ENCODE data around the gene LAT. TPM values are rescaled to one million over a fixed set of nuclear protein-coding genes. Genes with fewer than 3 reads are reported as not detected.
"Not testable (repeated sequence)": the region's sequence is repeated elsewhere in the genome, so short reads cannot be mapped to it uniquely, and the experiment has no call there.

LAT gene
- total RNA-seq, 2 donors from 2014 or later, result 2.0 to 2.4 TPM

DNA sequence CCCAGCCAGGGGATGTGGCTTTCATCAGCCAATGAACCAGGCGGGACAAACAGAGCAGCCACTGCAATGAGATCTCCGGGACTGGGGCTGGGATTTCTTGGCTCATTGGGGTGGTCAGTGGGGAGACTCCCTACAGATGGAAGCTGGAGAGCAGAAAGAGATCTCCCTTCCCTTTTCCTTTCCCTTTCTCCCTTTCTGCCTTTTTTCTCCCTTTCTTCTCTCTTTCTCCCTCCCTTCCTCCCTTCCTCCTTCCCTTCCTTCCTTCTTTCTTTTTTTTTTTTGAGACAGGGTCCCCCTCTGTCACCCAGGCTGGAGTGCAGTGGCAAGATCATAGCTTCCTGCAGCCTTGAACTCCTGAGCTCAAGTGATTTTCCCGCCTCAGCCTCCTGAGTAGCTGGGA lies 14.0 kb downstream of the LAT start:
- DNase-seq (no peak), ATAC-seq (no peak)
- intact Hi-C loops (cut with DNase I), result no loop called here

DNA sequence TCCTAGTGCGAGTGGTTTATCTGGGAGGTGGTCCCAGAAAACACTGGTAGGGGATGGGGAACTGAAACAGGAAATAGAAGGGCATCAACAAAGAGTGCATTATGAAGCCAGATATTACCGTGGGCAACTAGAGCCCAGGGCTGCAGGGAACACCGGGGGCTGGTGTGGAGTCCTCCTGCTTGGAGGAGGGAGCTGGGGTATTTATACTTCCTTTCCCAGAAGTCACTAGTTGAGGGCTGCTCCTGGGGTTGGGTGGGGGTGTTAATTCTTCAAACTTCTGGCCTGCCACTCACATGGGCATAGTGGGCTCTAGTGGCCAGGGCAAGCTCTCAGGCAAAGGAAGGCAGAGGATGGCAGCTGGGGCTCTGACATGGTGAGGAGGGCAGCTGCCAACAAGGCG lies 14.7 kb downstream of the LAT start:
- DNase-seq (no peak), ATAC-seq (no peak)
- intact Hi-C loops (cut with DNase I), result no loop called here

DNA sequence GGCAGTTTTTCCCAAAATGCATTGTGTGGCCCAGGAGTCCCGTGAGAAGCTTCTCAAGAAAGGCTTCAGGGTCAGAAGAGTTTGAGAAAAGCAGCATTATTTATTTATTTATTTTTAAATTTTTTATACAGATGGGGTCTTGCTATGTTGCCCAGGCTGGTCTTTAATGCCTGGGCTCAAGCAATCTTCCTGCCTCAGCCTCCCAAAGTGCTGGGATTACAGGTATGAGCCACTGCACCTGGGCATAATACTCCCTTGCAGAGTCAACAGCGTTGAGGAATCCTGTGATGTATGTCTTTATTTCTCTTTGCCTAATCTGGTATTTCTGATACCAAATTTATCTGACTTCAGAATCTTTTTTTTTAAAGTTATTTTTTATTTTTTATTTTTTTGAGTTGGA lies 15.2 kb downstream of the LAT start:
- ATAC-seq (no peak), DNase-seq (no peak)
- intact Hi-C loops (cut with DNase I), result no loop called here

DNA sequence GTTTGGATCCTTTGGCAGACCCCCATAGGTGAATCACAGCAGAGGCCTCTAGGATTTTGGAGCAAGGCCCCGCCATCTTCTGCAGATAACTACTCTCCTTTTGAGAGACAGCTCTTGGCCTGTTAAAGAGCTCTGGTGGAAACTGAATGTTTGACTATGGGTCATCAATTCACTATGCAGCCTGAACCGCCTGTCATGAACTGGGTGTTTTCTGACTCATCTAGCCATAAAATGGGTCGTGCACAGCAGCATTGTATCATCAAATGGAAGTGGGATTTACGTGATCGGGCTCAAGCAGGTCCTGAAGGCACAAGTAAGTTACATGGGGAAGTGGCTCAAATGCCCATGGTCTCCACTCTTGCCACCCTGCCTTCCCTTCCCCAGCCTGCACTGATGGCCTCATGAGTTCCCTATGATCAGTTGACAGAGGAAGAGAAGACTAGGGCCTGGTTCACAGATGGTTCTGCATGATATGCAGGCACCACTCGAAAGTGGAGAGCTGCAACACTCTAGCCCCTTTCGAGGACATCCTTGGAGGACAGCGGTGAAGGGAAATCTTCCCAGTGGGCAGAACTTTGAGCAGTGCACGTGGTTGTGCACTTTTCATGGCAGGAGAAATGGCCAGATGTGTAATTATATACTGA lies 19.8 kb downstream of the LAT start:
- intact Hi-C loops (cut with DNase I); DNase-seq; ATAC-seq: not testable (repeated sequence)

DNA sequence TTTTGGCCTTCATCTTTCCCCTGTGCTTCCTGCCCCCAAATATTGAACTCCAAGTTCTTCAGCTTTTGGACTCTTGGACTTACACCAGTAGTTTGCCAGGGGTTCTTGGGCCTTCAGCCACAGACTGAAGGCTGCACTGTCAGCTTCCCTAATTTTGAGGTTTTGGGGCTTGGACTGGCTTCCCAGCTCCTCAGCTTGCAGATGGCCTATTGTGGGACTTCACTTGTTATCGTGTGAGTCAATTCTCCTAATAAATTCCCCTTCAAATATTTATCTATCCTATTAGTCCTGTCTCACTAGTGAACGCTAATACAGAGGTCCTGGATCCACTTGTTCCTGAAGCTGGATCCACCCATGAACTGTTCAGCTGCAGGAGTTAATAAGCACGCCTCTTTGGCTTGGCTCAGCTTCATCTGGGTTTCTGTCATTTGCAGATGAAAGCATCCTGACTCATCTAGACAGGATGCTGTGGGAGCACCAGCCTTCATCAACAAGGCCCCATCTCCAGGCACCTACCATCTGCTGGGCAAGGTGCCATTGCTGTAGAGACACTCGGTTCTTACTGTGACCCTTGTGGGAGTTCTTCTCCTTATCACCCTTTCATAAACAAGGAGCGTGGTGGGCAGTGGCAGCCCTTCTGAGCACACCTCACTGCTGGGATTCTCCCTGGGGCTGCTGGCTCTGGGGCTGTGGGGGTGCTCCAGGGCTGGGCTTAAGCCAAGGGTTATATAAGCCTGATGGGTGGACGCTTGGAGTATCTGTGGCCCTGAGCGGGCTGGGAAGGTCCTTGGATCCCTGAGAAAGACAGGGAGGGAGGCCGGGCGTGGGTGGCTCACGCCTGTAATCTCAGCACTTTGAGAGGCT lies 23.1 kb downstream of the LAT start:
- ATAC-seq, result peak in 1 of 2 donors; percentile 21
- intact Hi-C loops (cut with DNase I), result no loop called here
- DNase-seq, result no peak

DNA sequence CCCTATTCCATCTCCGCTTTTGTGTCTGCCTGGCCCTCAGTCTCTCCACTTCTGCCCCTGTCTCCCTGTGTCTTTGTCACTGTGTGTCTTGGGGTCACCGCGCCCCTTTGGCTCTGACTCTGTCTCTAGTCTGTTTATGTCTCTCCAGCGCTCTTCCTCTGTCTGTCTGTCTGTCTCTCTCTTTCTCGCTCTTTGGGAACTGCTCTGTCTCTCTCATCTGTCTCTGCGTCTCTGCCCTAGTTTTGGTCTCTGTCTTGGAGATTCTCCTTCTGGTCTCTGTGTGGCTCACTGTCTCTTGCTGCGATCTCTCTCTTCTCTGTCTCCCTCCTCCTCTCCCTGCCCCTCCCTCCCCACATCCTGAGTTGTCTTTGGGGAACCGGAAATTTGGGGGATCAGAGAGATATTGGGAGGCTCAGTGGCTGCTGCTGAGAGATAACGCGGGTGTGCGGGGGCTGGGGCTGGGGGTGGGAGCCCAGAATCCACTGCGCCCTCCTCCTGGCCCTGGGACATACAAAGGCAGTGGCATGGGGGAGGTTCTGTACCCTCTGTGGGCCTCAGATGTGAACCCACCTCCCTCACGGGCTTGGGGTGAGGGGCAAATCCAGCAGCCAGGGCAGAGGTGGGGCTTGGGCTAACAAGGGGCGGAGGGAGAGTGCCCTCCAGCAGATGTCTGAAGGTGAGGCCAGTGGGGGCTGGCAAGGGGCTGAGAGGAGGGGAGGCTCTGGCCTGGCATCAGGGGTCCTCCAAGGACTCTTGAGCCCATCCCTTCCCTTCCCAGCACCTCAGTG lies 24.4 kb downstream of the LAT start:
- intact Hi-C loops (cut with DNase I), result no loop called here
- no peak for ATAC-seq

DNA sequence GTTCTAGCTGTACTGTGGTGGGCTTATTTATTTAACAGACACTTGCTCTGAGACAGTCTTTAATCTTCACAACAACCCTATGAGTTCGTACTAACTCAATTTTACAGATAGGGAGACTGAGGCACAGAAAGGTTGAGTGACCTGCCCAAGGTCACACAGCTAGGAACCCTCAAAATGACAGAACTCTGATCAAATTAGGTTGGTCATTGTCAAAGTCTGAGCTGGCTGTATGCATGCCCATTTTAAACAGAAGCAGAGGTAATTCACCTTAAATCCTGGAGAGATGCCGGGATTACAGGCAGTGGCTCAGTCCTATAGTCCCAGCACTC lies 24.9 kb downstream of the LAT start:
- intact Hi-C loops (cut with DNase I), result loop anchor here in 1 of 2 donors (10.0 kb wide), 1 partner anchor 755 kb away; no protein-coding TSS in a partner anchor
- no peak for DNase-seq
- ATAC-seq, result no peak

More for the DNA sequence above, 24.4 kb downstream of the LAT start:
- no peak for DNase-seq

DNA sequence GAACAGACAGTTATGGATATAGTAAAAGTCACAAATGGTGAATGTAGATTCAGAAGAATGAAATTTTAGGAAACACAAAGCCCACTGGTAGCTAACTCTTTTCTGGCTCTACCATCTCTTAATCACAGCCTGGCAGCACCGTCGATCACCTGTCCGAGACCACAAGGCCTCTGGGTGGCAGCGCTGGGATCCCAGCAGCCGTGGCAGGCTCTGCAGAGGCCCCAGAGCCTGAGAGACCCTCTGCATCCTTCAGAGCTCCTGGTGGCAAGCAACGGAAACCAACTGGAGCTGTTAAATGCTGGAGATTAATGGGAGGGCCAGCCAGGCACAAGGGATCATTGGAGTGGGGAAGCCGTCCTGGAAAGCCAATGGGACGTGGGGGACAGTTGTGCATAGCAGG lies 26.3 kb downstream of the LAT start:
- intact Hi-C loops (cut with DNase I), result loop anchor here in 1 of 2 donors (10.0 kb wide), 1 partner anchor 754 kb away; no protein-coding TSS in a partner anchor
- no peak for ATAC-seq
- no peak for DNase-seq

DNA sequence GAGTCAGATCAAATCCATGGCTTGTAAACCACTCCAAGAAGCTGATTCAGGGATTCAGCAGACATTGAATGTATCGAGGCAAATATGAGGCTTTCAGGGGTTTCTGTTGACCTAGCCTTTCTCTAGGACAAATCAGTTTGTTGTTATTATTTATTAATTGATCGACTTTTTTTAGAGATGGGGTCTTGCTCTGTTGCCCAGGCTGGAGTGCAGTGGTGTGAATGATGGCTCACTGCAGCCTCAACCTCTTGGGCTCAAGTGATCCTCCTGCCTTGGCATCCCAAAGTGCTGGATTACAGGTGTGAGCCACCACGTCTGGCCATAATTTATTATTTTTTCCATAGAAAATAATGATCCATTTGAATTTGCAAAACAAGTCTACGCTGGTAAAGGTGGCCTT lies 27.0 kb downstream of the LAT start:
- ATAC-seq (no peak), DNase-seq (no peak)
- intact Hi-C loops (cut with DNase I), result loop anchor here in 1 of 2 donors (10.0 kb wide), 1 partner anchor 753 kb away; no protein-coding TSS in a partner anchor

DNA sequence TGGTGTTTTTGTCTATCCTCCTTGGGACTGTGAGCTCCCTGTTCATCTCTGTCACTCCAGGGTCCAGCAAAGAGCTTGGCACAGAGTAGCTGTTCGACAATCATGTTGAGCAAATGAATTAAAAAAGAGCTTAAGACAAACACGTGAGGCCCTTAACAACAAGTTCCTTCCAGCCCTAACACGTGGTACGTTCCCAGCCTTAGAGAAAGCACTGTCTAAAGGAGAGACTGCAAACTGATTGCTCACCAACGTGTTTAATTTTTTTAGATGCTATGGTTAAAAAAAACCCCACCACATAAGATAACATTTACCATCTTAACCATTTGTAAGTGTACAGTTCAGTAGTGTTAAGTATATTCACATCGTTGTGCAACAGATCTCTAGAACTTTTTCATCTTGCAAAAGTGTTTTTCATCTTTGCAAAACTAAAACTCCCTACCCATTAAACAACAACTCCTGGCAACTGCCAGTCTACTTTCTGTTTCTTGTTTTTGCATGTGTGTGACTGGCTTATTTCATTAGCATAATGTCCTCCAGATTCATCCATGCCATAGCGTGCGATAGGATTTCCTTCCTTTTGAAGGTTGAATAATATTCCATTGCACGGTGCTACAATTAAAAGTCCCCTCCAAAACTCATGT lies 28.2 kb downstream of the LAT start:
- DNase-seq, result no peak
- intact Hi-C loops (cut with DNase I), result loop anchor here in 1 of 2 donors (10.0 kb wide), 1 partner anchor 752 kb away; no protein-coding TSS in a partner anchor
- ATAC-seq, result no peak

DNA sequence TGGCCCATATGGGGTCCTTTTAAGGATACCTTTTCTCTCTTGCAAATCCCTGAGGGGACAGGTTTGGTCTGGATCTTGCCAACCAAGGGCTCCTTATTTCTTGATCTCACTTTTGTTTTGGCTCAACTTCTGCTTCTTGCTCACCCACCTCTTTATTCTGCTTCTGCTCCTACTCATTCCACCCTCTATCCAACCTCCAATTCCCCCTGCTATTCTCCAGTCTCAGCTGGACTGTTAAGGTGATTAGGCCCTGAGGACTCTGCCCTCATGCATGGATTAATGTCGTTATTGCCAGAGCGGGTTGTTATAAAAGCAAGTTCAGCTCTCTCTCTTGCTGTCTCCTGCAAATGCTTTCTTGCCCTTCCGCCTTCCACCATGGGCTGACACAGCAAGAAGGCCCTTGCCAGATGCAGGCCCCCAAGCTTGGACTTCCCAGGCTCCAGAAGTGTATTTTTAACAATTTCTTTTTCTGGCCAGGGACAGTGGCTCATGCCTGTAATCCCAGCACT lies 29.8 kb downstream of the LAT start:
- no peak for ATAC-seq
- intact Hi-C loops (cut with DNase I), result loop anchor here in 1 of 2 donors (10.0 kb wide), 1 partner anchor 750 kb away; no protein-coding TSS in a partner anchor
- DNase-seq, result no peak

DNA sequence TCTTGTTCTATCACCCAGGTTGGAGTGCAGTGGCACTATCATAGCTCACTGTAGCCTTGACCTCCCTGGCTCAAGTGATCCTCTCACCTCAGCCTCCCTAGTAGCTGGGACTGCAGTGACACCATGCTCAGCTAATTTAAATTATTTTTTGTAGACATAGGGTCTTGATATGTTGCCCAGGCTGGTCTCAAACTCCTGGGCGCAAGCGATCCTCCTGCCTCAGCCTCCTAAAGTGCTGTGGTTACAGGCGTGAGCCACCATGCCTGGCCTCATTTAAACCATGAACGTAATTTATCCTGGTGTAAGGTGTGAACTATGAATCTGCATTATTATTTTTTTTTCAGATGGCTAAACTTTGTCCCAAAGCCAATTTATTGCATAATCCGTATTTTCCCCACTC lies 37.3 kb downstream of the LAT start:
- ATAC-seq (no peak), DNase-seq (no peak)
- intact Hi-C loops (cut with DNase I), result no loop called here

DNA sequence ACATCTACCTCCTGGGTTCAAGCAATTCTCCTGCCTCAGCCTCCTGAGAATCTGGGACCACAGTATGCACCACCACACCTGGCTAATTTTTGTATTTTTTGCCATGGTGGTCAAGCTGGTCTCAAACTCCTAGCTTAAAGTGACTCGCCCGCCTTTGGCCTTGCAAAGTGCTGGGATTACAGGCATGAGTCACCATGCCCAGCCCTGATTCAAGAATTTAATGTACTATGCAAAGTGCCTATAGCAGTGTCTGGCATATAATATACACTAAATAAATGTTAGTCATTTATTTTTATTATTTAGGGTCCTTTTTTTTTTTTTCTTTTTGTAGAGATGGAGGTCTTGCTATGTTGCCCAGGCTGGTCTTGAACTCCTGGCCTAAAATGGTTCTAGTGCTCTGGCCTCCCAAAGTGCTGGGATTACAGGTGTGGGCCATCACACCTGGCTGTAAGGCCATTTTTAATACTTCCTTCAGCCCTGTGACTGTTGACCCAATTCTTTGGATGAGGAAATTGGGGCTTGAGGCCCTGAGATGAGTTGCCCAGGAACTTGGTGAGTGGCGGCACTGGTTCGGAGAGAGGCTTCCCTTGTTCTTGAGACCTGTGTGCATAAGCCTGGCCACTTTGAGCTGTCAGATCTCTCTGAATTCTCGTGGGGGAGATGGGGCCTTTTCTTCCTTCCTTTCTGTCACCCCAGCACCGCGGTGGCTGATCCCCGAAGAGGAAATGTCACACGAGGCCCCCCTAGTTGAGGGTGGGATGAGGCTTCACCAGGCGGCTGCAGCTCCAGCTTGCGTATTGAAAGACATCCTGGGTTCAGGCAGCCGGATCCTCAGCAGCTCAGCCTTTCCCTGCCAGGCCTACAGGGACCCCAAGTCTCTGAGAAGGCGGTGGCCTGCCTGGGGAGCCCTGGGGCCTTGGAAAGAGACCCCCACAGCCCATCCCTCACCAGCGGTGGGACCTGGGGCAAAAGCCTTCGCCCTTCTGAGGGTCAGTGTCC lies 38.7 kb downstream of the LAT start:
- DNase-seq, result no peak
- ATAC-seq, result no peak
- intact Hi-C loops (cut with DNase I), result no loop called here

DNA sequence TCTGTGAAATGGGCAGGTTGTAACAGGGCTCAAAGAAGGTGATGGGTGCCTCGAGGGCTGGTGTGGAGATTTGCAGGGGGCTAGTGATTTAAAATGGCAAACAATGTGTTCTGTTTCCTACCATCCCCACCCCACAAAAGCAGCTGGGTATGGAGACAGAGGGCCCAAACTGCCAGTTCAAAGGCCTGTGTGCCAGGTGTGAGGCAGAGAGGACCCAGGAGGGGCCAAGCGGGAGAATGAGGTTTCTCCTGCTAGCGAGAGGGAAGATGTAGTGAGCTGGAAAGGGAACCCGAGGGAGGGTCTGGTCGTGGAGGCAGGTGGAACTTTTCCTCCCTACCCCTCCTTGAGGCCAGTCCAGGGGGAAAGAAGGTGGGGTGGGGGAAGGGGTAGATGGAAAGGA lies 39.4 kb downstream of the LAT start:
- intact Hi-C loops (cut with DNase I), result no loop called here
- no peak for DNase-seq
- ATAC-seq, result no peak

DNA sequence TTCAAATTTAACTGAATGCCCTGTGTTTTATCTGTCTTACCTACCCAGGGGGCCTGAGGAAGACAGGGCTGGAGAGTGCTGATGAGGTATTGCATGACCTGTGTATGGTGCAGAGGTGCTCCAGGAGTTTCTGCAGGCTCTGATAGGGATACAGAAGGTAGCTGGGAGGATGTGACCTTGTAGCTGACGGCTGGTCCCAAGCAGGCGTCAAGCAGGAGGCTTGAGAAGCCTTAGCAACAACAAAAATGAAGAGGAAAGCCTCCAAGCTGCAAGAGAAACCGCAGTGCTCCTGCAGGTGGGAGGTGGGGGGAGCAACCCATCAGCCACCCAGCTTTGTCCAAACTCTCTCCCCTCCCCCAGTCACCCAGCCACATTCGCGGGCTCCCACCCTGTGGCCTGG lies 40.4 kb downstream of the LAT start:
- no peak for ATAC-seq
- no peak for DNase-seq
- intact Hi-C loops (cut with DNase I), result no loop called here

DNA sequence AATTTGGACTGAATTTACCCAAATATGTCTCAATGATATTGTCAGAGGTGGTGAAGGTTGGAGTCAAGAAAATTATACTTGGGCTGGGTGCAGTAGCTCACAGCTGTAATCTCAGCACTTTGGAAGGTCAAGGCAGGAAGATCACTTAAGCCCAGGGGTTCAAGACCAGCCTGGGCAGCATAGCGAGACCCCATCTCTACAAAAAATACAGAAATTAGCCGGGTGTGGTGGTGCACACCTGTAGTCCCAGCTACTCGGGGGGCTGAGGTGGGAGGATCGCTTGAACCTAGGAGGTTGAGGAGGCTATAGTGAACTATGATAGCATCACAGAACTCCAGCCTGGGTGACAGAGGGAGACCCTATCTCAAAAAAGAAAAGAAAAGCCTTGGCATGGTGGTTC lies 40.9 kb downstream of the LAT start:
- DNase-seq (no peak), ATAC-seq (no peak)
- intact Hi-C loops (cut with DNase I), result no loop called here

DNA sequence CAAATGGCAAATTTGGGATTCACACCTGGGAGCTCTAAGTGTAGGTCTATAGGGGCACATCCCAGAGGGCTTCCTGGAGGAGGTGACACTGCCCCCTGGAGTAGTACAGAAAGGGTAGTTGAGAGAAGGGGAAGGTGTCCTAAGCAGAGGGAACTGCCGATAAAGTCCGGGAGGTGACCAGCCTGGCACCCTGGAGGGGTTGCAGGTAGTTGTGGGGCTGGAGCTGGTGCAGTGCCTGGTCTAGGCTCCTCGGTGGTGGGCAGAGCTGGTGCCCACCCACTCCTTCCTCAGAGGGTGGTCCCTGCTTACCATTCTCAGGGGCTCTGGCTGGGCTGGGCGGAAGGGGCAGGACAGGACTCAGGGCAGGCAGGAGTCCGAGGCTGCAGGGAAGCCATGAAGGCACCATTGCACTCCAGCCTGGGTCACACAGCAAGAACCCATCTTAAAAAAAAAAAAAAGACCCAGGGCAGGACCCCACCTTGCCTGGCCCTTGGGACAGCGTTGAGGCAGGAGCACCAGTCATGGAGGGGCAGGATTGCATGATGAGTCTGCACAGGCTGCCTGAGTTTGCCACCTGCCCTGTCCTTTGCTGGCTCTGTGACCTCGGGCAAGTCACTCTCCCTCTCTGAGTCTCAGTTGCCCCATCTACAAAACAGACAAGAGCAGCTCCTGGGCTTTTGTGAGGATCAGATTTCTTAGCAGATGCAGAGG lies 43.8 kb downstream of the LAT start:
- DNase-seq (no peak), ATAC-seq (peak in 1 of 2 donors; percentile 21)
- intact Hi-C loops (cut with DNase I), result no loop called here
